HepG2 (cell line): Measurements from ENCODE around the gene COX6A2. TPM values are rescaled to one million over a fixed set of nuclear protein-coding genes. Genes with fewer than 3 reads are reported as not detected.

Experiments
- BRD4 ChIP-seq: sonication (generic); formaldehyde crosslinking; IDR thresholded peaks from 2 replicates; pipeline ENCODE4 v1.4.0; 2020; ENCODE audit warnings: missing genetic modification reagents
- GABPA ChIP-seq, 2 experiments: IDR thresholded peaks; 2 replicates each; pipeline ENCODE4 v1.6.1; 2011 to 2016; ENCODE audit warnings: low read depth in 2 of 2, low read length in 1 of 2, missing biosample characterization in 1 of 2, missing genetic modification characterization in 1 of 2
- HOXA9 ChIP-seq: sonication (generic); formaldehyde crosslinking; IDR thresholded peaks from 2 replicates; pipeline ENCODE4 v1.8.1; 2022; ENCODE audit warnings: missing genetic modification reagents, mild to moderate bottlenecking, moderate library complexity, borderline replicate concordance
- ISL2 ChIP-seq: sonication (generic); formaldehyde crosslinking; IDR thresholded peaks from 2 replicates; pipeline ENCODE4 v1.5.0; 2020; ENCODE audit warnings: missing genetic modification reagents
- KDM5B ChIP-seq: sonication (generic); formaldehyde crosslinking; IDR thresholded peaks from 2 replicates; pipeline ENCODE4 v1.4.0; 2020; ENCODE audit warnings: missing genetic modification reagents, mild to moderate bottlenecking, borderline replicate concordance
- KMT2B ChIP-seq: IDR thresholded peaks from 2 replicates; pipeline ENCODE4 v1.6.1; 2016; ENCODE audit warnings: missing genetic modification reagents, missing compliant biosample characterization
- MBD4 ChIP-seq: IDR thresholded peaks from 2 replicates; pipeline ENCODE4 v1.6.1; 2012; ENCODE audit warnings: low read length, inconsistent platforms, borderline replicate concordance
- U2AF1 ChIP-seq: fragments of 200-400 bp; formaldehyde crosslinking; optimal IDR thresholded peaks from 2 replicates; pipeline ENCODE3; 2017; ENCODE audit warnings: mild to moderate bottlenecking, low read depth, low read length
- ZNF260 ChIP-seq: sonication (generic); formaldehyde crosslinking; IDR thresholded peaks from 2 replicates; pipeline ENCODE4 v1.4.0; 2020; ENCODE audit warnings: missing genetic modification reagents, low read depth, mild to moderate bottlenecking, borderline replicate concordance
- ZNF563 ChIP-seq: sonication (generic); formaldehyde crosslinking; IDR thresholded peaks from 2 replicates; pipeline ENCODE4 v1.8.0; 2022; ENCODE audit warnings: mild to moderate bottlenecking, moderate library complexity, missing genetic modification reagents
- ZNF878 ChIP-seq: sonication (generic); formaldehyde crosslinking; IDR thresholded peaks from 2 replicates; pipeline ENCODE4 v1.8.1; 2023; ENCODE audit warnings: mild to moderate bottlenecking, missing genetic modification reagents, moderate library complexity
- polyA plus RNA-seq, 8 experiments: library from polyadenylated mRNA; depleted of rRNA in 3 of 8; stranded (reverse) in 7 of 8; unstranded in 1 of 8; fragments of >200 nt; fragmentation: Illumina TruSeq in 4 of 8; extraction: Trizol in 4 of 8; gene quantifications; 2 replicates each; pipeline versions ENCODE4 v1.2.1 to v1.2.3, GENCODE V29; 2011 to 2016; ENCODE audit warnings: low read depth in 4 of 8, missing spikeins in 1 of 8, mixed read lengths in 1 of 8; ENCODE audit not compliant: insufficient read depth in 1 of 8
- total RNA-seq, 5 experiments: library from RNA; depleted of rRNA; stranded (reverse); fragments of >200 nt; fragmentation: Illumina TruSeq; extraction: Trizol; gene quantifications; 2 replicates each; pipeline ENCODE4 v1.2.3, GENCODE V29; 2016; ENCODE audit warnings: low read depth in 1 of 5
- TF ChIP-seq, protein P1 (sequence below): sonication (generic); formaldehyde crosslinking; IDR thresholded peaks from 2 replicates; pipeline ENCODE4 v1.8.1; 2023; ENCODE audit warnings: missing genetic modification reagents, inconsistent platforms, borderline replicate concordance
- TF ChIP-seq, protein P2 (sequence below): sonication (generic); formaldehyde crosslinking; IDR thresholded peaks from 2 replicates; pipeline ENCODE4 v1.4.0; 2020; ENCODE audit warnings: missing genetic modification reagents
- TF ChIP-seq, protein P3 (sequence below): IDR thresholded peaks from 2 replicates; pipeline ENCODE4 v1.6.1; 2016; ENCODE audit warnings: missing compliant biosample characterization, missing genetic modification reagents, borderline replicate concordance
- TF ChIP-seq, protein P4 (sequence below): IDR thresholded peaks from 2 replicates; pipeline ENCODE4 v1.6.1; 2016; ENCODE audit warnings: missing compliant biosample characterization, missing genetic modification reagents, borderline replicate concordance
- TF ChIP-seq, protein P5 (sequence below): sonication (generic); formaldehyde crosslinking; IDR thresholded peaks from 2 replicates; pipeline ENCODE4 v1.5.0; 2020; ENCODE audit warnings: missing genetic modification reagents
- TF ChIP-seq, protein P6 (sequence below): fragments of 450-650 bp; IDR thresholded peaks from 2 replicates; pipeline ENCODE4 v1.6.1; 2017; ENCODE audit warnings: mild to moderate bottlenecking

Gene COX6A2
- total and polyA plus RNA-seq, 2 of the 13 experiments (the other 11 are each of a cell fraction or from before 2014, with no cell fraction given), result not detected

DNA sequence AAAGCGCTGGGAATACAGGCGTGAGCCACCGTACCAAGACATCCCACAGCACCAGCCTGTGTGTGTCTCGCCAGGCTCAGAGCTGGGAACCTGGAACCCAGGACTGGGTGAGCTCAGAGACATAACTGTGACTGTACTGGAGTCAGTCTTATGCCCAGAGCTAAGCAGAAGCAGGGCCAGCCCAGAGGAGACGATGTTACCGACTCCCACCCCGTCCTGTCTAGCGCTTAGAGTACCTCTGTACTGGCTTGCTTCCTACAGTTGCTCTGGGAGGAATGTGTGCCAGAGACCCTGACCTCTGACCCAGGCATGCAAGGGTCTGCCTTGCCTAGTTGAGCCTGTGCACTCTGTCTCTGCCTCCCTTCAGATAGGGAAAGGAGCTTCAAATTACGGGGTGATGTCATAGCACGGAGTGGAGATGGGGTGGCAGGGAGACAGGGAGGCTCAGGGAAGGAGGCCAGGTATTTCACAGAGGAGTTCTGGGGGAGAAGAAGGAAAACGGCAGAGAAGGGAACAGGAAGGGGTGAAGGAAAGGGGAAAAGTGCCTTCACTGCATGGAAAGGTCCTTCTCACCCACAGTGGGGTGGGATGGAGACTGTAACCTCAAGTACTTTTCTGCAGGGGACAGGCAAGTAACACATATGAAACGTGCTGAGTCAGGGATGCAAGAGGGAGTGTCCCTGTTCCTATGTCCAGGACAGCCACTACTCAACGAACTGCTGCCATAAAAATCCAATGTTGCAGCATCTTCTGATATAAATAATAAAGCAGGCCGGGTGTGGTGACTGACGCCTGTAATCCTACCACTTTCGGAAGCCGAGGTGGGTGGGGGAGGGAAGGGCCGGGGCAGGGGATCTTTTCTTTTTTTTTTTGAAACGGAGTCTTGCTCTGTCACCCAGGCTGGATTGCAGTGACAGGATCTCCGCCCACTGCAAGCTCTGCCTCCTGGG is 25.4 kb upstream of the COX6A2 start (continued):
- no peak; the same call in 1 of the 2 replicates for TF ChIP-seq KDM5B (CRISPR knock-in tag)
- TF ChIP-seq ZNF563 (CRISPR knock-in tag), result 0 out of 2 replicates have a peak, but pooled peaks have one; percentile 22
- TF ChIP-seq ZNF878 (CRISPR knock-in tag), result no peak
- TF ChIP-seq, protein P1, sequence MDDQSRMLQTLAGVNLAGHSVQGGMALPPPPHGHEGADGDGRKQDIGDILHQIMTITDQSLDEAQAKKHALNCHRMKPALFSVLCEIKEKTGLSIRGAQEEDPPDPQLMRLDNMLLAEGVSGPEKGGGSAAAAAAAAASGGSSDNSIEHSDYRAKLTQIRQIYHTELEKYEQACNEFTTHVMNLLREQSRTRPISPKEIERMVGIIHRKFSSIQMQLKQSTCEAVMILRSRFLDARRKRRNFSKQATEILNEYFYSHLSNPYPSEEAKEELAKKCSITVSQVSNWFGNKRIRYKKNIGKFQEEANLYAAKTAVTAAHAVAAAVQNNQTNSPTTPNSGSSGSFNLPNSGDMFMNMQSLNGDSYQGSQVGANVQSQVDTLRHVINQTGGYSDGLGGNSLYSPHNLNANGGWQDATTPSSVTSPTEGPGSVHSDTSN (CRISPR knock-in tag), result no peak
- no peak for TF ChIP-seq GABPA (IDR thresholded peaks at IDR 0.05; ENCODE audit: low read depth, low read length)
- no peak for TF ChIP-seq GABPA (CRISPR knock-in tag; IDR thresholded peaks at IDR 0.05; ENCODE audit: low read depth)
- TF ChIP-seq, protein P2, sequence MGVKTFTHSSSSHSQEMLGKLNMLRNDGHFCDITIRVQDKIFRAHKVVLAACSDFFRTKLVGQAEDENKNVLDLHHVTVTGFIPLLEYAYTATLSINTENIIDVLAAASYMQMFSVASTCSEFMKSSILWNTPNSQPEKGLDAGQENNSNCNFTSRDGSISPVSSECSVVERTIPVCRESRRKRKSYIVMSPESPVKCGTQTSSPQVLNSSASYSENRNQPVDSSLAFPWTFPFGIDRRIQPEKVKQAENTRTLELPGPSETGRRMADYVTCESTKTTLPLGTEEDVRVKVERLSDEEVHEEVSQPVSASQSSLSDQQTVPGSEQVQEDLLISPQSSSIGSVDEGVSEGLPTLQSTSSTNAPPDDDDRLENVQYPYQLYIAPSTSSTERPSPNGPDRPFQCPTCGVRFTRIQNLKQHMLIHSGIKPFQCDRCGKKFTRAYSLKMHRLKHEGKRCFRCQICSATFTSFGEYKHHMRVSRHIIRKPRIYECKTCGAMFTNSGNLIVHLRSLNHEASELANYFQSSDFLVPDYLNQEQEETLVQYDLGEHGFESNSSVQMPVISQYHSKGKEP (CRISPR knock-in tag), result no peak
- TF ChIP-seq U2AF1, result no peak
- TF ChIP-seq ISL2 (CRISPR knock-in tag), result peak; percentile 39; the same call in 1 of the 2 replicates
- TF ChIP-seq, protein P3, sequence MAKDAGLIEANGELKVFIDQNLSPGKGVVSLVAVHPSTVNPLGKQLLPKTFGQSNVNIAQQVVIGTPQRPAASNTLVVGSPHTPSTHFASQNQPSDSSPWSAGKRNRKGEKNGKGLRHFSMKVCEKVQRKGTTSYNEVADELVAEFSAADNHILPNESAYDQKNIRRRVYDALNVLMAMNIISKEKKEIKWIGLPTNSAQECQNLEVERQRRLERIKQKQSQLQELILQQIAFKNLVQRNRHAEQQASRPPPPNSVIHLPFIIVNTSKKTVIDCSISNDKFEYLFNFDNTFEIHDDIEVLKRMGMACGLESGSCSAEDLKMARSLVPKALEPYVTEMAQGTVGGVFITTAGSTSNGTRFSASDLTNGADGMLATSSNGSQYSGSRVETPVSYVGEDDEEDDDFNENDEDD (CRISPR knock-in tag), result 0 out of 2 replicates have a peak, but pooled peaks have one; percentile 26
- TF ChIP-seq ZNF260, result no peak
- TF ChIP-seq BRD4 (CRISPR knock-in tag), result no peak
- TF ChIP-seq KMT2B (CRISPR knock-in tag), result peak; percentile 37; the same call in 1 of the 2 replicates
- TF ChIP-seq, protein P4, sequence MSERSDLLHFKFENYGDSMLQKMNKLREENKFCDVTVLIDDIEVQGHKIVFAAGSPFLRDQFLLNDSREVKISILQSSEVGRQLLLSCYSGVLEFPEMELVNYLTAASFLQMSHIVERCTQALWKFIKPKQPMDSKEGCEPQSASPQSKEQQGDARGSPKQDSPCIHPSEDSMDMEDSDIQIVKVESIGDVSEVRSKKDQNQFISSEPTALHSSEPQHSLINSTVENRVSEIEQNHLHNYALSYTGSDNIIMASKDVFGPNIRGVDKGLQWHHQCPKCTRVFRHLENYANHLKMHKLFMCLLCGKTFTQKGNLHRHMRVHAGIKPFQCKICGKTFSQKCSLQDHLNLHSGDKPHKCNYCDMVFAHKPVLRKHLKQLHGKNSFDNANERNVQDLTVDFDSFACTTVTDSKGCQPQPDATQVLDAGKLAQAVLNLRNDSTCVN (CRISPR knock-in tag), result no peak
- TF ChIP-seq, protein P5, sequence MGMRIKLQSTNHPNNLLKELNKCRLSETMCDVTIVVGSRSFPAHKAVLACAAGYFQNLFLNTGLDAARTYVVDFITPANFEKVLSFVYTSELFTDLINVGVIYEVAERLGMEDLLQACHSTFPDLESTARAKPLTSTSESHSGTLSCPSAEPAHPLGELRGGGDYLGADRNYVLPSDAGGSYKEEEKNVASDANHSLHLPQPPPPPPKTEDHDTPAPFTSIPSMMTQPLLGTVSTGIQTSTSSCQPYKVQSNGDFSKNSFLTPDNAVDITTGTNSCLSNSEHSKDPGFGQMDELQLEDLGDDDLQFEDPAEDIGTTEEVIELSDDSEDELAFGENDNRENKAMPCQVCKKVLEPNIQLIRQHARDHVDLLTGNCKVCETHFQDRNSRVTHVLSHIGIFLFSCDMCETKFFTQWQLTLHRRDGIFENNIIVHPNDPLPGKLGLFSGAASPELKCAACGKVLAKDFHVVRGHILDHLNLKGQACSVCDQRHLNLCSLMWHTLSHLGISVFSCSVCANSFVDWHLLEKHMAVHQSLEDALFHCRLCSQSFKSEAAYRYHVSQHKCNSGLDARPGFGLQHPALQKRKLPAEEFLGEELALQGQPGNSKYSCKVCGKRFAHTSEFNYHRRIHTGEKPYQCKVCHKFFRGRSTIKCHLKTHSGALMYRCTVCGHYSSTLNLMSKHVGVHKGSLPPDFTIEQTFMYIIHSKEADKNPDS (CRISPR knock-in tag), result peak; percentile 70; the same call in 1 of the 2 replicates
- TF ChIP-seq, protein P6, sequence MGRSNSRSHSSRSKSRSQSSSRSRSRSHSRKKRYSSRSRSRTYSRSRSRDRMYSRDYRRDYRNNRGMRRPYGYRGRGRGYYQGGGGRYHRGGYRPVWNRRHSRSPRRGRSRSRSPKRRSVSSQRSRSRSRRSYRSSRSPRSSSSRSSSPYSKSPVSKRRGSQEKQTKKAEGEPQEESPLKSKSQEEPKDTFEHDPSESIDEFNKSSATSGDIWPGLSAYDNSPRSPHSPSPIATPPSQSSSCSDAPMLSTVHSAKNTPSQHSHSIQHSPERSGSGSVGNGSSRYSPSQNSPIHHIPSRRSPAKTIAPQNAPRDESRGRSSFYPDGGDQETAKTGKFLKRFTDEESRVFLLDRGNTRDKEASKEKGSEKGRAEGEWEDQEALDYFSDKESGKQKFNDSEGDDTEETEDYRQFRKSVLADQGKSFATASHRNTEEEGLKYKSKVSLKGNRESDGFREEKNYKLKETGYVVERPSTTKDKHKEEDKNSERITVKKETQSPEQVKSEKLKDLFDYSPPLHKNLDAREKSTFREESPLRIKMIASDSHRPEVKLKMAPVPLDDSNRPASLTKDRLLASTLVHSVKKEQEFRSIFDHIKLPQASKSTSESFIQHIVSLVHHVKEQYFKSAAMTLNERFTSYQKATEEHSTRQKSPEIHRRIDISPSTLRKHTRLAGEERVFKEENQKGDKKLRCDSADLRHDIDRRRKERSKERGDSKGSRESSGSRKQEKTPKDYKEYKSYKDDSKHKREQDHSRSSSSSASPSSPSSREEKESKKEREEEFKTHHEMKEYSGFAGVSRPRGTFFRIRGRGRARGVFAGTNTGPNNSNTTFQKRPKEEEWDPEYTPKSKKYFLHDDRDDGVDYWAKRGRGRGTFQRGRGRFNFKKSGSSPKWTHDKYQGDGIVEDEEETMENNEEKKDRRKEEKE, result no peak
- no peak for TF ChIP-seq HOXA9 (CRISPR knock-in tag)
- no peak for TF ChIP-seq MBD4
